OCI-LY3 (cell line): Measurements from ENCODE around the gene HOXC11.

ENCODE experiments used
- EZH2phosphoT487 ChIP-seq: fragments of 200-600 bp; shearing (Covaris generic); IDR thresholded peaks from 2 replicates; pipeline ENCODE4 v1.6.1; 2018; ENCODE audit warnings: antibody characterized with exemption, mixed run types, low read depth
- TF ChIP-seq, protein P1 (sequence below): fragments of 200-600, 300-600 bp; sonication (generic); IDR thresholded peaks from 2 replicates; pipeline ENCODE4 v1.5.1; 2014; ENCODE audit warnings: antibody characterized with exemption, low read length, low read depth

DNA sequence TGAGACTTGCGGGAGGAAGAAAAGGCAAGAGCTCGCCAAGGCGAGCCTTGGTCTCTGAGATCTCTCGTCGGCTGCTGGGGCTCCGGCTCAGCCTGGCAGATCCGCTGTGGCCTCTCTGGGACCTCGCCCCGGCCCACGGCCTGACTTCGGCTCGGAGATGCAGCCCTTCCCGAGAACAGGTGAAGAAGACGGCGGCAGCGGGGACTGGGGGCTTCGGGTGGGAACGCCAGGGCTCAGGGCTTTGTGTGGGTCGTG is 21.0 kb downstream of the HOXC11 start:
- TF ChIP-seq, protein P1, sequence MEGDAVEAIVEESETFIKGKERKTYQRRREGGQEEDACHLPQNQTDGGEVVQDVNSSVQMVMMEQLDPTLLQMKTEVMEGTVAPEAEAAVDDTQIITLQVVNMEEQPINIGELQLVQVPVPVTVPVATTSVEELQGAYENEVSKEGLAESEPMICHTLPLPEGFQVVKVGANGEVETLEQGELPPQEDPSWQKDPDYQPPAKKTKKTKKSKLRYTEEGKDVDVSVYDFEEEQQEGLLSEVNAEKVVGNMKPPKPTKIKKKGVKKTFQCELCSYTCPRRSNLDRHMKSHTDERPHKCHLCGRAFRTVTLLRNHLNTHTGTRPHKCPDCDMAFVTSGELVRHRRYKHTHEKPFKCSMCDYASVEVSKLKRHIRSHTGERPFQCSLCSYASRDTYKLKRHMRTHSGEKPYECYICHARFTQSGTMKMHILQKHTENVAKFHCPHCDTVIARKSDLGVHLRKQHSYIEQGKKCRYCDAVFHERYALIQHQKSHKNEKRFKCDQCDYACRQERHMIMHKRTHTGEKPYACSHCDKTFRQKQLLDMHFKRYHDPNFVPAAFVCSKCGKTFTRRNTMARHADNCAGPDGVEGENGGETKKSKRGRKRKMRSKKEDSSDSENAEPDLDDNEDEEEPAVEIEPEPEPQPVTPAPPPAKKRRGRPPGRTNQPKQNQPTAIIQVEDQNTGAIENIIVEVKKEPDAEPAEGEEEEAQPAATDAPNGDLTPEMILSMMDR: no peak
- TF ChIP-seq EZH2phosphoT487: no peak
